Left ventricle myocardium superior (tissue), 1 donor: Measurements from ENCODE around the gene PAK4. TPM values are rescaled to one million over a fixed set of nuclear protein-coding genes. Genes with fewer than 3 reads are reported as not detected.
"Not testable (repeated sequence)": the region's sequence is repeated elsewhere in the genome, so short reads cannot be mapped to it uniquely, and the experiment has no call there.

Experiments
- ATAC-seq: fragments of 200-7000 bp; cut with Tn5 transposase; one replicate; pipeline ENCODE4 v1.9.1; 2020; ENCODE audit warnings: mild to moderate bottlenecking, moderate library complexity
- DNase-seq: peaks from one replicate; pipeline ENCODE4 v3.0.0-alpha.2; 2020
- intact Hi-C: fragments of 100-400 bp; cut with micrococcal nuclease; formaldehyde crosslinking; loops from one replicate; pipeline ENCODE4 v1.11.0; 2022
- total RNA-seq: library from RNA; stranded (reverse); fragmentation: NEBNext Ultra II Directional; extraction: Animal tissue kit (Norgen Biotek cat#: 25700); gene quantifications from one replicate; pipeline ENCODE4 v1.2.1, GENCODE V29; 2021
- donor health status: DM: no; HTN: yes; CAD: no; lungs with severe emphysema.

Gene PAK4
- total RNA-seq, 1 donor from 2014 or later = 17.4 TPM

GRCh38 chr19:39098365-39099269 lies 27.0 kb upstream of the PAK4 start:
- intact Hi-C loops = no loop called here
- DNase-seq (no peak), ATAC-seq (no peak)

- ATAC-seq (no peak), DNase-seq (no peak)
- intact Hi-C loops = no loop called here
These were observed 26.2 kb upstream of the PAK4 start for GRCh38 chr19:39099341-39099740.

- no peak for ATAC-seq
- intact Hi-C loops = no loop called here
- DNase-seq = no peak
These were observed 25.0 kb upstream of the PAK4 start for GRCh38 chr19:39100500-39101166.

- no peak for DNase-seq
- intact Hi-C loops = no loop called here
- ATAC-seq = no peak
These were observed 22.4 kb upstream of the PAK4 start for GRCh38 chr19:39103151-39103550.

GRCh38 chr19:39104186-39104596 lies 21.4 kb upstream of the PAK4 start:
- ATAC-seq = no peak
- intact Hi-C loops = no loop called here

GRCh38 chr19:39106194-39106593 lies 19.4 kb upstream of the PAK4 start:
- no peak for DNase-seq
- intact Hi-C loops = no loop called here
- ATAC-seq = no peak

More at GRCh38 chr19:39104186-39104596, 21.4 kb upstream of the PAK4 start:
- DNase-seq = no peak

- DNase-seq (no peak), ATAC-seq (no peak)
- intact Hi-C loops = loop anchor here (10.0 kb wide), 2 partner anchors 75 to 215 kb away; partner anchors contain the start of gene LRFN1
These were observed 15.9 kb upstream of the PAK4 start for GRCh38 chr19:39109641-39110040.

GRCh38 chr19:39110263-39110967 lies 15.2 kb upstream of the PAK4 start:
- ATAC-seq = peak; percentile 72
- intact Hi-C loops = loop anchor here (10.0 kb wide), 2 partner anchors 74 to 214 kb away; partner anchors contain the start of gene LRFN1
- DNase-seq = peak; percentile 71

- ATAC-seq (no peak), DNase-seq (no peak)
- intact Hi-C loops = loop anchor here (10.0 kb wide), 2 partner anchors 73 to 213 kb away; partner anchors contain the start of gene LRFN1
These were observed 13.9 kb upstream of the PAK4 start for GRCh38 chr19:39111593-39112199.

GRCh38 chr19:39112338-39112890 lies 13.2 kb upstream of the PAK4 start:
- no peak for ATAC-seq
- no peak for DNase-seq
- intact Hi-C loops = loop anchor here (10.0 kb wide), 2 partner anchors 72 to 212 kb away; partner anchors contain the start of gene LRFN1

- no peak for ATAC-seq
- DNase-seq = no peak
- intact Hi-C loops = loop anchor here (10.0 kb wide), 2 partner anchors 72 to 212 kb away; partner anchors contain the start of gene LRFN1
These were observed 12.4 kb upstream of the PAK4 start for GRCh38 chr19:39113199-39113598.

GRCh38 chr19:39115105-39115847 lies 10.3 kb upstream of the PAK4 start:
- no peak for ATAC-seq
- intact Hi-C loops = loop anchor here (10.0 kb wide), 2 partner anchors 70 to 210 kb away; partner anchors contain the start of gene LRFN1
- no peak for DNase-seq

GRCh38 chr19:39117023-39117422 lies 8.6 kb upstream of the PAK4 start:
- intact Hi-C loops = loop anchor here (10.0 kb wide), 2 partner anchors 68 to 208 kb away; partner anchors contain the start of gene LRFN1
- not testable (repeated sequence) for ATAC-seq, DNase-seq

- ATAC-seq = no peak
- intact Hi-C loops = loop anchor here (10.0 kb wide), 2 partner anchors 65 to 205 kb away; partner anchors contain the start of gene LRFN1
- DNase-seq = no peak
These were observed 5.8 kb upstream of the PAK4 start for GRCh38 chr19:39119830-39120229.

- DNase-seq (no peak), ATAC-seq (no peak)
- intact Hi-C loops = no loop called here
These were observed 2.5 kb upstream of the PAK4 start for GRCh38 chr19:39122934-39123731.

- ATAC-seq (no peak), DNase-seq (no peak)
- intact Hi-C loops = no loop called here
These were observed 1.3 kb upstream of the PAK4 start for GRCh38 chr19:39124136-39124764.

- ATAC-seq (no peak), DNase-seq (no peak)
- intact Hi-C loops = no loop called here
These were observed 410 bp upstream of the PAK4 start for GRCh38 chr19:39125199-39125553.
